Sigmoid colon (tissue), 7 donors: Measurements from ENCODE around the gene SIGLEC8. TPM values are rescaled to one million over a fixed set of nuclear protein-coding genes. Genes with fewer than 3 reads are reported as not detected.

Experiments used
- DNase-seq: peaks from one replicate; pipeline ENCODE4 v3.0.0-alpha.2; 2019
- H3K27ac ChIP-seq, 4 donors: fragments of 200-600 bp; sonication (generic); one replicate each; pipeline ENCODE4 v1.5.1; 2016 to 2019; ENCODE audit warnings: mild to moderate bottlenecking in 1 of 4
- H3K27me3 ChIP-seq, 3 donors: fragments of 200-600 bp; sonication (generic); one replicate each; pipeline ENCODE4 v1.5.1; 2019; ENCODE audit warnings: mild to moderate bottlenecking in 1 of 3
- H3K36me3 ChIP-seq, 4 donors: fragments of 200-600 bp; sonication (generic); one replicate each; pipeline ENCODE4 v1.5.1; 2016 to 2019
- H3K4me1 ChIP-seq, 4 donors: fragments of 200-600 bp; sonication (generic); one replicate each; pipeline ENCODE4 v1.5.1; 2017 to 2019
- H3K4me3 ChIP-seq, 4 donors: fragments of 200-600 bp; sonication (generic); one replicate each; pipeline ENCODE4 v1.5.1; 2017 to 2019; ENCODE audit warnings: mild to moderate bottlenecking in 2 of 4, moderate library complexity in 1 of 4
- H3K9me3 ChIP-seq, 4 donors: fragments of 200-600 bp in 3 of 4; sonication (generic) in 3 of 4; one replicate each; pipeline versions ENCODE4 v1.5.1 to v1.6.1; 2013 to 2019
- CTCF ChIP-seq, 4 experiments: fragments of 450-650 bp in 3 of 4; fragments of 200-600 bp in 1 of 4; IDR thresholded peaks; one replicate each; pipeline ENCODE4 v1.5.1; 2016 to 2019; ENCODE audit warnings: antibody characterized with exemption in 4 of 4, mild to moderate bottlenecking in 3 of 4, moderate library complexity in 2 of 4
- EP300 ChIP-seq, 4 donors: sonication (generic); formaldehyde crosslinking; IDR thresholded peaks; one replicate each; pipeline ENCODE4 v1.6.1; 2017; ENCODE audit warnings: antibody characterized with exemption in 4 of 4
- POLR2A ChIP-seq, 2 donors: fragments of 450-650 bp; IDR thresholded peaks; one replicate each; pipeline ENCODE4 v1.6.1; 2016; ENCODE audit warnings: antibody characterized with exemption in 2 of 2, mild to moderate bottlenecking in 2 of 2, moderate library complexity in 2 of 2
- POLR2AphosphoS5 ChIP-seq, 4 donors: sonication (generic); formaldehyde crosslinking; IDR thresholded peaks; one replicate each; pipeline ENCODE4 v1.6.1; 2017; ENCODE audit warnings: antibody characterized with exemption in 4 of 4
- WGBS, 2 donors: extraction: QIAGEN DNeasy Blood & Tissue Kit; methylation state at CpG; one replicate each; pipeline ENCODE4 v1.1.7; 2013; 5-methylcytosine and 5-hydroxymethylcytosine counted together
- intact Hi-C: fragments of 100-400 bp; cut with DNase I; formaldehyde crosslinking; loops from one replicate; pipeline ENCODE4 v1.15.1; 2023
- polyA plus RNA-seq, 3 donors: library from polyadenylated mRNA; stranded (reverse); fragments of 200-250 nt; gene quantifications; one replicate each; pipeline ENCODE4 v1.2.3, GENCODE V29; 2013
- total RNA-seq, 4 donors: library from RNA; depleted of rRNA; stranded (reverse); fragments of >200 nt; gene quantifications; one replicate each; pipeline ENCODE4 v1.1.0, GENCODE V29; 2016
- donor health status: healthy with polysubstance abuse.
- donor health status: Bipolar disorder and iron deficiency.
- donor health status: healthy.

SIGLEC8 gene
- total and polyA plus RNA-seq, 7 donors: 0.36 to 4.9 (median 1.3) TPM; not detected in 3

- no peak overlapping the region for H3K4me3 ChIP-seq
- H3K27me3 ChIP-seq: peaks cover 0 to 10% (median 0%) of the 10 kb centered on the region in 3 donors
- H3K27ac ChIP-seq: no peak overlapping the region
- H3K4me1 ChIP-seq: no peaks in the 10 kb centered on the region
- TF ChIP-seq POLR2A (IDR thresholded peaks at IDR 0.05) (no peak), POLR2AphosphoS5 (IDR thresholded peaks at IDR 0.05) (no peak), CTCF (IDR thresholded peaks at IDR 0.05) (no peak), EP300 (IDR thresholded peaks at IDR 0.05) (no peak)
- H3K9me3 ChIP-seq: no peaks in the 10 kb centered on the region
- WGBS, 2 donors: 22 to 24% methylated on average over 2 of the region's 2 CpGs
- no peak for DNase-seq
- no peaks in the 10 kb centered on the region for H3K36me3 ChIP-seq
- intact Hi-C loops: no loop called here
These were observed 35.5 kb upstream of the SIGLEC8 start for GRCh38 chr19:51493776-51494175.

- no peaks in the 10 kb centered on the region for H3K36me3 ChIP-seq
- intact Hi-C loops: no loop called here
- TF ChIP-seq CTCF (IDR thresholded peaks at IDR 0.05) (no peak), POLR2AphosphoS5 (IDR thresholded peaks at IDR 0.05) (no peak), EP300 (IDR thresholded peaks at IDR 0.05) (no peak), POLR2A (IDR thresholded peaks at IDR 0.05) (no peak)
- no peak overlapping the region for H3K27ac ChIP-seq
- WGBS, 2 donors: 82 to 83% methylated on average over 7 of the region's 7 CpGs
- H3K9me3 ChIP-seq: no peaks in the 10 kb centered on the region
- no peaks in the 10 kb centered on the region for H3K4me1 ChIP-seq
- DNase-seq: no peak
- peaks cover 0 to 10% (median 0%) of the 10 kb centered on the region in 3 donors for H3K27me3 ChIP-seq
- no peak overlapping the region for H3K4me3 ChIP-seq
These were observed 33.3 kb upstream of the SIGLEC8 start for GRCh38 chr19:51491586-51491985.

GRCh38 chr19:51490676-51491075 lies 32.4 kb upstream of the SIGLEC8 start:
- no peak for TF ChIP-seq POLR2A (IDR thresholded peaks at IDR 0.05)
- no peak for TF ChIP-seq EP300 (IDR thresholded peaks at IDR 0.05)
- no peak for TF ChIP-seq POLR2AphosphoS5 (IDR thresholded peaks at IDR 0.05)
- no peak for TF ChIP-seq CTCF (IDR thresholded peaks at IDR 0.05)
- H3K9me3 ChIP-seq: no peaks in the 10 kb centered on the region
- 56 to 58% methylated on average over 14 of the region's 14 CpGs for WGBS, 2 donors
- no peaks in the 10 kb centered on the region for H3K36me3 ChIP-seq
- H3K27ac ChIP-seq: no peak overlapping the region
- DNase-seq: no peak
- H3K4me1 ChIP-seq: no peaks in the 10 kb centered on the region
- intact Hi-C loops: no loop called here
- peaks cover 0 to 10% (median 0%) of the 10 kb centered on the region in 3 donors for H3K27me3 ChIP-seq
- H3K4me3 ChIP-seq: no peak overlapping the region

GRCh38 chr19:51489113-51489512 lies 30.9 kb upstream of the SIGLEC8 start:
- peaks cover 0 to 10% (median 0%) of the 10 kb centered on the region in 3 donors for H3K27me3 ChIP-seq
- 38 to 53% methylated on average over 2 of the region's 2 CpGs for WGBS, 2 donors
- intact Hi-C loops: no loop called here
- no peak overlapping the region for H3K4me3 ChIP-seq
- no peaks in the 10 kb centered on the region for H3K9me3 ChIP-seq
- H3K36me3 ChIP-seq: no peaks in the 10 kb centered on the region
- H3K4me1 ChIP-seq: no peaks in the 10 kb centered on the region
- no peak overlapping the region for H3K27ac ChIP-seq
- no peak for TF ChIP-seq POLR2A (IDR thresholded peaks at IDR 0.05)
- TF ChIP-seq EP300 (IDR thresholded peaks at IDR 0.05): no peak
- TF ChIP-seq POLR2AphosphoS5 (IDR thresholded peaks at IDR 0.05): no peak
- TF ChIP-seq CTCF (IDR thresholded peaks at IDR 0.05): no peak
- no peak for DNase-seq

DNA sequence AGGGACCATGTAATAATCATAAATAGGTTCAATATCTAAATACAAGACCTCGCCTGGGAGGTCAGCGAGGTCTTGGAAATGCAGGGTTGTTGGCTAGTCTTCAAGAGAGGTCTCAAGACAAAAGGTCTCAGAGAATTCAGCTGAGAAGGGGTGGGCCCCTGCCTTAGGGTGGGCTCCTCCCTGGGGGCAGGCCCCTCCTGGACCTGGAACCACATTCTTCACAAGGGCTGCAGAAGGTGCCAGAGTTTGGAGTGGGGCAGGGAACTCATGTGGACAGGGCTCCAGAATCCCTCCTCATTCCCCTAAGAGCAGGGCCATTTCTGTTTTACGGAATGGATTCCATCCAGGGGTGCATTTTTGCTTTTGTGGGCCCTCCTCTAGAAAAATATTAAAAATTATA lies 30.2 kb upstream of the SIGLEC8 start:
- Histone ChIP-seq H3K27ac (no peak overlapping the region), H3K4me1 (no peaks in the 10 kb centered on the region), H3K9me3 (no peaks in the 10 kb centered on the region), H3K36me3 (no peaks in the 10 kb centered on the region), H3K27me3 (peaks cover 0 to 10% (median 0%) of the 10 kb centered on the region in 3 donors), H3K4me3 (no peak overlapping the region)
- 77% methylated on average over 3 of the region's 3 CpGs for WGBS, 2 donors
- intact Hi-C loops: no loop called here
- no peak for TF ChIP-seq POLR2A (IDR thresholded peaks at IDR 0.05)
- no peak for TF ChIP-seq EP300 (IDR thresholded peaks at IDR 0.05)
- no peak for TF ChIP-seq POLR2AphosphoS5 (IDR thresholded peaks at IDR 0.05)
- TF ChIP-seq CTCF (IDR thresholded peaks at IDR 0.05): no peak
- no peak for DNase-seq
